GM18498 (cell line): Measurements from ENCODE around the gene CDK3.

Experiments
- ATAC-seq: cut with Tn5 transposase; IDR thresholded peaks from one replicate; pipeline ENCODE4 v1.9.1; 2021; ENCODE audit warnings: mild to moderate bottlenecking, moderate library complexity; ENCODE audit not compliant: unreplicated experiment

Gene CDK3

GRCh38 chr17:75987041-75987440 is 13.6 kb upstream of the CDK3 start:
- no peak for ATAC-seq

- no peak for ATAC-seq
Measured at GRCh38 chr17:75991396-75991795, 9.3 kb upstream of the CDK3 start.

- no peak for ATAC-seq
Measured at GRCh38 chr17:75994802-75995370, 5.8 kb upstream of the CDK3 start.

- ATAC-seq = no peak
Measured at GRCh38 chr17:75995385-75995925, 5.2 kb upstream of the CDK3 start.

- ATAC-seq = no peak
Measured at GRCh38 chr17:75996665-75997590, 3.7 kb upstream of the CDK3 start.

- no peak for ATAC-seq
Measured at GRCh38 chr17:75998327-75998795, 2.3 kb upstream of the CDK3 start.

GRCh38 chr17:76000016-76000754 is 470 bp upstream of the CDK3 start:
- no peak for ATAC-seq

GRCh38 chr17:76002100-76002499 is 1.4 kb downstream of the CDK3 start:
- no peak for ATAC-seq

- ATAC-seq = no peak
Measured at GRCh38 chr17:76003915-76004314, 3.3 kb downstream of the CDK3 start.

- ATAC-seq = no peak
Measured at GRCh38 chr17:76004750-76005262, 4.2 kb downstream of the CDK3 start.

- ATAC-seq = no peak
Measured at GRCh38 chr17:76005263-76006149, 4.9 kb downstream of the CDK3 start.

GRCh38 chr17:76007131-76007849 is 6.6 kb downstream of the CDK3 start:
- ATAC-seq = no peak

- no peak for ATAC-seq
Measured at GRCh38 chr17:76007850-76008165, 7.2 kb downstream of the CDK3 start.

GRCh38 chr17:76008208-76008607 is 7.6 kb downstream of the CDK3 start:
- no peak for ATAC-seq

GRCh38 chr17:76008630-76009425 is 8.2 kb downstream of the CDK3 start:
- ATAC-seq = no peak

GRCh38 chr17:76009447-76009846 is 8.8 kb downstream of the CDK3 start:
- ATAC-seq = no peak

- no peak for ATAC-seq
Measured at GRCh38 chr17:76009969-76010661, 9.5 kb downstream of the CDK3 start.

- no peak for ATAC-seq
Measured at GRCh38 chr17:76011951-76012350, 11.3 kb downstream of the CDK3 start.
